Colonic mucosa (tissue), 4 donors: ENCODE data around the gene SLC6A6. TPM values are rescaled to one million over a fixed set of nuclear protein-coding genes. Genes with fewer than 3 reads are reported as not detected.

Experiments
- DNase-seq: peaks from one replicate; pipeline ENCODE4 v3.0.0-alpha.2; 2020
- H3K27ac ChIP-seq: fragments of 200-600 bp; one replicate; pipeline ENCODE4 v1.8.0; 2021
- H3K27me3 ChIP-seq: fragments of 200-600 bp; one replicate; pipeline ENCODE4 v1.8.0; 2021
- H3K36me3 ChIP-seq: fragments of 200-600 bp; one replicate; pipeline ENCODE4 v1.8.0; 2021
- H3K4me1 ChIP-seq: fragments of 200-600 bp; one replicate; pipeline ENCODE4 v1.8.0; 2021; ENCODE audit warnings: mild to moderate bottlenecking
- H3K4me3 ChIP-seq: fragments of 200-600 bp; one replicate; pipeline ENCODE4 v1.8.0; 2021
- H3K9ac ChIP-seq, 2 donors: one replicate each; pipeline ENCODE4 v1.7.0; 2013; ENCODE audit warnings: control low read depth in 2 of 2, low read depth in 2 of 2, low read length in 2 of 2
- H3K9me3 ChIP-seq: fragments of 200-600 bp; one replicate; pipeline ENCODE4 v1.8.0; 2021
- CTCF ChIP-seq: fragments of 200-600 bp; IDR thresholded peaks from one replicate; pipeline ENCODE4 v1.8.0; 2022; ENCODE audit warnings: antibody characterized with exemption, mild to moderate bottlenecking
- intact Hi-C: fragments of 100-400 bp; cut with DNase I; formaldehyde crosslinking; loops from one replicate; pipeline ENCODE4 v1.14.1; 2022
- total RNA-seq, 2 donors: library from RNA; stranded (reverse); fragmentation: NEBNext Ultra II Directional in 1 of 2; extraction: Animal tissue kit (Norgen Biotek cat#: 25700) in 1 of 2; gene quantifications; one replicate each; pipeline ENCODE4 v1.2.1, GENCODE V29; 2021
- donor health status: healthy.
- donor health status: DM: no; HTN: no; CAD: no.
- donor health status: DM: no; HTN: no; CAD: no.

The SLC6A6 gene
- total RNA-seq, 2 donors from 2014 or later: 7.2 to 13.0 TPM

GRCh38 chr3:14373753-14374376 is 28.5 kb upstream of the SLC6A6 start:
- peaks cover 14% of the 10 kb centered on the region for H3K4me1 ChIP-seq
- no peaks in the 10 kb centered on the region for H3K9me3 ChIP-seq
- H3K27me3 ChIP-seq: no peaks in the 10 kb centered on the region
- H3K27ac ChIP-seq: no peak overlapping the region
- H3K4me3 ChIP-seq: no peak overlapping the region
- intact Hi-C loops: no loop called here
- DNase-seq: no peak
- no peak overlapping the region for H3K9ac ChIP-seq
- TF ChIP-seq CTCF: no peak
- H3K36me3 ChIP-seq: no peaks in the 10 kb centered on the region

DNA sequence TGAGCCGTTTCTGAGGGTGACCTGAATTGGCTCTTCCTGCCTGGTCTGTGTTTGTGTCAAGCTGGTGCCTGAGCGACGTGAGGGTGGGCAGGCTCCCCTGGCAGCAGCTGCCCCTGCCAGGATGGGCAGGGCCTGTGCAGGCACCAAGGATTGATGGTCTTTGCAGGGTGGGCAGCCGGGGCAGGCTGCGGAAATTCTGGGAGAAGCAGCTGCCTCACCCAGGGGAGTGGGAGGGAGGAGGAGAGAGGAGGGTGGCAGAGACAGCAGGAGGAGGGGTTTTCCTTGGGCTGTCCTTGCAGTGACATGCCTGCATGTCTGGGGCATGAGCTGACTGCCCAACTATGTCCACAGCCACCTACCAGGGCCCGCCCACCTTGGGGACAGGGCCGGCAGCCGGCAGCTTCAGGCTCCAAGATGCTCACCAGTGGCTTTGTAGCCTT is 27.9 kb upstream of the SLC6A6 start:
- DNase-seq: no peak
- TF ChIP-seq CTCF: no peak
- Histone ChIP-seq H3K27ac (no peak overlapping the region), H3K4me3 (no peak overlapping the region), H3K27me3 (no peaks in the 10 kb centered on the region), H3K36me3 (no peaks in the 10 kb centered on the region), H3K4me1 (peaks cover 14% of the 10 kb centered on the region), H3K9me3 (no peaks in the 10 kb centered on the region), H3K9ac (no peak overlapping the region)
- intact Hi-C loops: no loop called here

- H3K27ac ChIP-seq: no peak overlapping the region
- intact Hi-C loops: no loop called here
- no peaks in the 10 kb centered on the region for H3K9me3 ChIP-seq
- TF ChIP-seq CTCF: no peak
- H3K27me3 ChIP-seq: no peaks in the 10 kb centered on the region
- no peak for DNase-seq
- no peak overlapping the region for H3K9ac ChIP-seq
- no peaks in the 10 kb centered on the region for H3K36me3 ChIP-seq
- H3K4me3 ChIP-seq: no peak overlapping the region
- H3K4me1 ChIP-seq: peaks cover 14% of the 10 kb centered on the region
Observed at GRCh38 chr3:14375192-14375591, 27.2 kb upstream of the SLC6A6 start.

DNA sequence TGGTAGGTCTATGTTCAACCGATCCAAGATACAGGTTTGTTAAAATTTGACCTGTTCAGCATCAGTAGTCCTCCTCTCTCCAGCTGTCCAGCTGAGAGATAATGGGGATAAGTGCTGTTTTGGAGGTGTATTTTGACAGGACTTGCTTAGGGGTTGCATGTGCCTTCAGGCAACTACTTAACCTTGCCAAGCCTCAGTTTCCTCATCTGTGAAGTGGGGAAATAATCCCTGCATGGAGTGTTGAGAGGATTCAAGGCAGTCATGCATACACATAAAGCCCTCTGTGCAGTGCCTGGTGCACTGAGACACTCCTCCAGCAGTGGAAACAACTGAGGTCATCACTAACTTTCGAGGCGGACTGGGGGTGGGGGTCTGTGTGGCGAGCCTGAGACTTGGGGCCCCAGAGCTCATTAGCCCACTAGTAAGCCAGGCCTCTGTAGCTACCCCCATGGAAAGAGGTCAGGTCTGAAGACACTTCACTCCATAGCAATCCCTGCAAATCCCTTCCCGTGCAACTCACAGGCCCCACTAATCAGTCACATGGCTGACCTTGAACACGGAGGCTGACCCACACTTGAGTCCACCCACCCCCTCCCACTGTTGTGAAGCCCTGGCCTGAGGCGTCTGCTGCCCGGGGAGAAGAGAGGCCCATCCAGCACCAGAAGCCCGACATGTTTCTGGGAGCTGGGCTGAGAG is 25.9 kb upstream of the SLC6A6 start:
- no peak for TF ChIP-seq CTCF
- no peaks in the 10 kb centered on the region for H3K36me3 ChIP-seq
- no peak overlapping the region for H3K9ac ChIP-seq
- no peak for DNase-seq
- intact Hi-C loops: no loop called here
- peaks cover 10% of the 10 kb centered on the region for H3K4me1 ChIP-seq
- no peak overlapping the region for H3K4me3 ChIP-seq
- no peaks in the 10 kb centered on the region for H3K9me3 ChIP-seq
- H3K27ac ChIP-seq: no peak overlapping the region
- no peaks in the 10 kb centered on the region for H3K27me3 ChIP-seq

DNA sequence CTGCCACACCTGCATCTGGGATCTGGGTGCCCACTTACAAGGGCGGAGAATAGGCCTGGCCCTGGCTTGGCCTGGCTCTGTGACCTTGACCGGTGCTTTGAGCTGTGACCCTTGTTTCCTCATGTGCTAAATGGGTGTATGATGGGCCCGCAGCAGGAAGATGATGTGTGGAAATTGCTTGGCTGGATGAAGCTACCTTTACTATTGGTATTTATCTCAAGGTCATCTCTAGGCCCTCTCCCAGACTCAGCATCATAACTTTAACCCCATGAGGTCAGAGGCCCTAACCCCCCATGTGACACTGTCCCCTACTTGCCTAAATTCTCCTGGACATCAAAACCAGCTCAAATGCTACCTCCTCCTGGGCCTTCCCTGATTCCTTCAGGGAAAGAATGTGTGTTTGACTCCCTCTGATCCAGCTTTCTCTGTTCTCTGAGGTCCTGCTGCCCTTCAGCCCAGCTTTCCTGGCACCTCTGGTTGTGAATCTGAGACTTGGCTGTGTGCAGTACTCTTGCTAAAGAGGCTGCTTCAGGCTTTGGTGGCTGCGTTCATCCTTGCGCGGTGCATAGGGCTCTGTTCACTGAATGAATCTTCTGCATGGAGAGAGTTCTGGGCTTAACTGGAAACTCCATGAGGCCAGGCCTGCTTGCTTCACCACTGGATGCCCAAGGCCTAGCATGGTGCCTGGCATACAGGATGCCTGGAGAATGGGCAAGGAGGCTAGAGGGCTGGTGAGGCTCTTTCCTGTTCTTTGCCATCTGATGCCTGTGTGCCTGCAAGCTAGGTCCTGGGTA is 25.2 kb upstream of the SLC6A6 start:
- Histone ChIP-seq H3K9ac (no peak overlapping the region), H3K4me1 (peaks cover 4% of the 10 kb centered on the region), H3K4me3 (no peak overlapping the region), H3K27me3 (no peaks in the 10 kb centered on the region), H3K27ac (no peak overlapping the region), H3K36me3 (no peaks in the 10 kb centered on the region), H3K9me3 (no peaks in the 10 kb centered on the region)
- intact Hi-C loops: no loop called here
- no peak for TF ChIP-seq CTCF
- no peak for DNase-seq
